Stimulated activated CD8-positive, alpha-beta memory T cell treated with anti-CD3 and anti-CD28 coated beads, Interleukin-2, amount 100 ng/mL, for 1 hour (primary cell): ENCODE data around the gene QSOX2.
"Not testable (repeated sequence)": the region's sequence is repeated elsewhere in the genome, so short reads cannot be mapped to it uniquely, and the experiment has no call there.

ENCODE experiments used
- DNase-seq, 2 donors: peaks; one replicate each; pipeline ENCODE4 v3.0.0-alpha.2; 2020; ENCODE audit warnings: low read depth in 2 of 2

QSOX2 gene

DNA sequence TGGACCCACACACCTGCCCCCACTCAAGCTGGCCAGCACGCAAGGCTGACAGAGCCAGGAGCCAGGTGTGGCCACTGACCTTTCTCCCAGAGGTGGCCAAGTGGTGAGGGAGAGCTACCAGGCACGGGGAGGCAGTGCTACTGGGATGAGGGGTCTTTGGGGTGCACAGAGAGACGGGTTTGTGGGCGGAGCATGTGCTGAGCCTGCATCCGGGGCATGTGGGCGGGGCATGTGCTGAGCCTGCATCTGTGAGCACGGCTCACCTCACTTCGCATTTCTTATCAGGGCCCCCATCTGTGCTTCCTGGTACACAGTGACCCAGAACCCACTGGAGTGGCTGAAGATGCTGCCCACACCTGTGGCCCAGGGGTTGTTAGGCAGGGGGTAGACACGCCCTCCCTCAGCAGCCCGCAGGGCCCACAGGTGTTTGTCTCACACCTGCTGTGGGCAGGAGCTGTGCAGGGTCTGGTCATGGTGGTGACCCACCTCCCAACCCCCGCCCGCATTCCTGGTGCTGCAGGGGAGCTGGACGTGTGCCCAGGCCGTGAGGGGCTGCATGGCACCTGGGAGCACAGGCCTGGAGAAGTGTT, 36.8 kb upstream of the QSOX2 start:
- no peak for DNase-seq

GRCh38 chr9:136281421-136282271, 36.0 kb upstream of the QSOX2 start:
- no peak for DNase-seq

GRCh38 chr9:136280535-136281315, 35.1 kb upstream of the QSOX2 start:
- no peak for DNase-seq

DNA sequence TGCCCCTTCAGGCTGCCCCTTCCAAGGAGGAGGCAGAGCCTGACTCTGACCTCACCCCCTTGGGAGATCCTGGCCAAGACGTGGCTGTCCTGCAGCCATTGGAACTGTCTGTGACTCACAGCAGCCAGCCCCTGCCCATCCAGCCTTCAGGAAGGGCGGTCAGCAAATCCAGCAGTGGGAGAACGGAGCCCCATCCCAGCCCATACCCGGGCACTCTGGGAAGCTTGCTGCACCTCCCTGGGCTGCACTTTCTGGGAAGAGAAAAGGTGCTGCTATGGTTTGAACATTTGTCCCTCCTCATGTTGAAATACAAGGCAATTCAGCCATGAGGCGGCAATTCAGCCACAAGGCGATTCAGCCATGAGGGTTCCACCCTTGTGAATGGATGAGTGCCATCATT, 33.9 kb upstream of the QSOX2 start:
- no peak for DNase-seq

- DNase-seq: no peak
Measured at GRCh38 chr9:136278894-136279293, 33.3 kb upstream of the QSOX2 start.

- no peak for DNase-seq
Measured at GRCh38 chr9:136278221-136278620, 32.6 kb upstream of the QSOX2 start.

GRCh38 chr9:136277746-136278145, 32.1 kb upstream of the QSOX2 start:
- DNase-seq: no peak

DNA sequence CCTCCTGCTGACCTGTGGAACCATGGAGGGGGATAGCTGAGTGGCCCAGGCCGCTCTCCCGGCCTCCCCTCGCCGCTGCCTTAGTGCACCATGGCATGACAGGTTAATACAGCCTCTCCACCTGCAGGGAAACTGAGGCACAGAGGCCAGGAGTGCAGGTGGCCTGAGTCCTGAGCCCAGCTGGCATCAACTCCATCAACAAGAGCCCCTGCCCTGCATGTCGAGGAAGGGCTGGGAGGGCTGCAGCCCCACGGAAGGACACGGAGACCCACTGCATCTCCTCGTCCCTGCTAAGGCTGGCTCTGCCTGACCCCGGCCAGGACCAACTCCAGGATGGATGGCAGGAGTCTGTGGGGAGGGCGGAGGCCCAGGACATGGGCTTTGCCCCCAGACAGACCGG, 31.1 kb upstream of the QSOX2 start:
- DNase-seq: no peak

DNA sequence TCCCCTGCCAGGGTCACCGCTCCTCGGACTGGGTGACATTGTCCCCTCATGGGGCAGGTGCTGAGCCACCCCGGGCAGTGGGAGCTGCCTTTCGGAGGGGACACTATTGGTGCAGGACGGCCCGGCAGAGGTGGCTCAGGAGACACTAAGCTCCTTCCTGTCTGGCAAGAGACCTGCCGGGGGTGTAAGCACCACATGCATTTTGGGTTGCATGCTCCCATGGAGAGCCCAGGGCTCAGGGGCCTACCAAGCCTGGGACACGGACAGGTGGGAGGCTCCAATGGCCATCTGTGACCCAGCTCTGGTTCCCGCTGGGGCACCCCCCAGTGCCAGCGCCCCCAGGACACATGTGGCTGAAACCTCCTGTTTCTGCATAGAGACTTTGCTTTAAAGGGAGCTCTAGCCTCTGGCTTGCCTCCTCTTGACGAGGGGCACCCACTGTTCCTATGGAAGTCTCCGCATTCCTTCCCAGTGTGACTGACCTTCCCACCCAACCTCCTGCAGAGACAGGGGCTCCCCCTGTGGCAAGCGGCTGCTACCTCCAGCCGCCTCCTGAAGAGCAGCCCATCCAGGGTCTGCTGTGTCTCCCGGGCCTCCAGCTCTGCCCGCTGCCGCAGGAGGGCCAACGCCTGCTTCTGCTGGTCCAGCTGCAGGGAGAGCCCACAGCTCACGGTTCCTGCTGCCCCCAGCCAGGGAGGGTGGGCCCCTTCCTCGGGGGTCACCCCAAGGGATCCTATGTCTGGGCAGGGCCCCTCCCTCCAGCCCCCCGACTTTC, 30.2 kb upstream of the QSOX2 start:
- DNase-seq: no peak

- DNase-seq: no peak
Measured at GRCh38 chr9:136274786-136275654, 29.4 kb upstream of the QSOX2 start.

- no peak for DNase-seq
Measured at GRCh38 chr9:136273921-136274785, 28.5 kb upstream of the QSOX2 start.

- DNase-seq: no peak
Measured at GRCh38 chr9:136273244-136273865, 27.7 kb upstream of the QSOX2 start.

- no peak for DNase-seq
Measured at GRCh38 chr9:136270173-136270705, 24.6 kb upstream of the QSOX2 start.

- DNase-seq: no peak
Measured at GRCh38 chr9:136268735-136269134, 23.1 kb upstream of the QSOX2 start.

GRCh38 chr9:136268318-136268717, 22.7 kb upstream of the QSOX2 start:
- DNase-seq: no peak

- DNase-seq: peak; percentile 66 to 77
Measured at GRCh38 chr9:136267261-136268111, 21.9 kb upstream of the QSOX2 start.

GRCh38 chr9:136266641-136267040, 21.0 kb upstream of the QSOX2 start:
- not testable (repeated sequence) for DNase-seq
